AG10803 (cell line): ENCODE results near the gene TMEM208.

ENCODE experiments used
- DNase-seq: peaks from one replicate; pipeline ENCODE4 v3.0.0; 2010; ENCODE audit warnings: low read depth
- H3K4me3 ChIP-seq: 2 replicates; pipeline ENCODE4 v1.5.1; 2011; ENCODE audit warnings: mild to moderate bottlenecking, low read length, control low read depth
- TF ChIP-seq, protein P1 (sequence below): conservative IDR thresholded peaks from 2 replicates; pipeline ENCODE4 v1.5.1; 2011; ENCODE audit warnings: mild to moderate bottlenecking, low read length, control low read depth, inconsistent platforms

The TMEM208 gene

DNA sequence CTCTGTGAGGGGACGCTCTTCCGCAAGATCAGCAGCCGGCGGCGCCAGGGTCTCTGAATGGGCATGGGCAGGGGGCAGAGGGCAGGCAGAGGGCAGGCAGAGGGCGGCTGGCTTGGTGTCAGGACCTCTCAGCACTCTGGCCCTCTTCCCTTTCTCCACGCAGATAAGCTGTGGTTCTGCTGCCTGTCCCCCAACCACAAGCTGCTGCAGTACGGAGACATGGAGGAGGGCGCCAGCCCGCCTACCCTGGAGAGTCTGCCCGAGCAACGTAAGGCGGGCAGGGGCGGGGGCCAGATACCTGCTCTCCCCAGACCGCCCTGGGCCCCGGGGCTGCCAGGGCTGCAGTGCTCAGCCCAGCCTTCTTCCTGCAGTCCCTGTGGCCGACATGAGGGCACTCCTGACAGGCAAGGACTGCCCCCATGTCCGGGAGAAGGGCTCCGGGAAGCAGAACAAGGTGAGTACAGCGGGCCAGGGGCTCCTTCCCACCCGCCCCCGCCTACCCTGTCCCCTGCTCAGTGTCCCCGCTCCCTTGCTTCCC, 23.9 kb upstream of the TMEM208 start:
- TF ChIP-seq, protein P1, sequence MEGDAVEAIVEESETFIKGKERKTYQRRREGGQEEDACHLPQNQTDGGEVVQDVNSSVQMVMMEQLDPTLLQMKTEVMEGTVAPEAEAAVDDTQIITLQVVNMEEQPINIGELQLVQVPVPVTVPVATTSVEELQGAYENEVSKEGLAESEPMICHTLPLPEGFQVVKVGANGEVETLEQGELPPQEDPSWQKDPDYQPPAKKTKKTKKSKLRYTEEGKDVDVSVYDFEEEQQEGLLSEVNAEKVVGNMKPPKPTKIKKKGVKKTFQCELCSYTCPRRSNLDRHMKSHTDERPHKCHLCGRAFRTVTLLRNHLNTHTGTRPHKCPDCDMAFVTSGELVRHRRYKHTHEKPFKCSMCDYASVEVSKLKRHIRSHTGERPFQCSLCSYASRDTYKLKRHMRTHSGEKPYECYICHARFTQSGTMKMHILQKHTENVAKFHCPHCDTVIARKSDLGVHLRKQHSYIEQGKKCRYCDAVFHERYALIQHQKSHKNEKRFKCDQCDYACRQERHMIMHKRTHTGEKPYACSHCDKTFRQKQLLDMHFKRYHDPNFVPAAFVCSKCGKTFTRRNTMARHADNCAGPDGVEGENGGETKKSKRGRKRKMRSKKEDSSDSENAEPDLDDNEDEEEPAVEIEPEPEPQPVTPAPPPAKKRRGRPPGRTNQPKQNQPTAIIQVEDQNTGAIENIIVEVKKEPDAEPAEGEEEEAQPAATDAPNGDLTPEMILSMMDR = no peak
- H3K4me3 ChIP-seq = no peak overlapping the region
- DNase-seq = no peak

DNA sequence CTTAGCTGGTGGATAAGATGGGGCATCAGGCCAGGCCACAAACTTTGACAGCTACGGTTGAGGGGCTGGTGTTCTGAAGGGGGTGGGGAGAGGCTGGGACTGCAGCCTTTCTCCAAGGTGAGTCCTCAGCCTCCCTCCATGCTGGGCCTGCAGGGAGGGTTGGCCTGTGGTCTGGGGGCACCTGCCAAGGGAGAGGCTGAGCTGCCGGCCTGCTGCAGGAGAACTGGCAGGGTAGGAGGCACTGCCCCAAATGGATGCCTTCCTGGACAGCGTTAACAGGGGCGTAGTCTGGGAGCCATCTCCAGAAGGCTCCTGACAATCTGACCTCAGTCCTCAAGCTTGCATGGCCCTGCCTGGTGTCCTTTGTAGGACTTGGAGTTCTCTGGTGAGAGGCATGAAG, 22.9 kb upstream of the TMEM208 start:
- no peak for DNase-seq
- TF ChIP-seq, protein P1 = no peak
- H3K4me3 ChIP-seq = no peak overlapping the region

- TF ChIP-seq, protein P1 = no peak
- H3K4me3 ChIP-seq = no peak overlapping the region
- no peak for DNase-seq
Measured at GRCh38 chr16:67206129-67206837, 20.6 kb upstream of the TMEM208 start.

DNA sequence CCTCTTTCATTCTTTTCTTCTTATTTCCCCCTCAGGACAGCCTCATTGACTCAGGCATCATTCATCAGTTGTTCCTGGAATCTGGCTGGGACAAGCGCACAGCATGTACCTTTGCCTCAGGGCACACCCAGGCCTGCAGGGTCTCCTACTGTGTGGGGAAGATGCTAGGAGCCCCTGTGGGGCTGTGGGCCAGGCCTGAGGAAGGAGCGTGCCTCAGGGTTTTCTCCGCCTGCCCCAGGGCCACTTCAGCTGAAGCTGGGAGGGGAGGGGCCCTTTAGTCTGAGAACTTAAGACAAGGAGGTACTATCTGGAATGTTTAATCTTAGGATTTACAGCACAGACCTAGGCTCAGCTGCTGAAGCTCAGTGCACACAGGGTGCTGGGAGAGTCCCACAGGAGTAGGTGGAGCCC, 20.1 kb upstream of the TMEM208 start:
- no peak for DNase-seq
- TF ChIP-seq, protein P1 = no peak
- no peak overlapping the region for H3K4me3 ChIP-seq

GRCh38 chr16:67207249-67208091, 19.5 kb upstream of the TMEM208 start:
- H3K4me3 ChIP-seq = no peak overlapping the region
- TF ChIP-seq, protein P1 = no peak
- peak; percentile 35 for DNase-seq

- no peak for DNase-seq
- TF ChIP-seq, protein P1 = no peak
- H3K4me3 ChIP-seq = no peak overlapping the region
Measured at GRCh38 chr16:67208154-67208896, 18.6 kb upstream of the TMEM208 start.
